CD4-positive, alpha-beta T cell (primary cell): ENCODE measurements around the gene HMCN2. TPM values are rescaled to one million over a fixed set of nuclear protein-coding genes. Genes with fewer than 3 reads are reported as not detected.

Source experiments
- ATAC-seq: fragments of 200-7000 bp; cut with Tn5 transposase; one replicate; pipeline ENCODE4 v1.10.0; 2022; ENCODE audit warnings: mild to moderate bottlenecking; ENCODE audit not compliant: poor library complexity
- CTCF ChIA-PET: fragments of 350-600 bp; sonication (Branson Sonifier 250); formaldehyde crosslinking; loops from one replicate; lab custom pipeline; 2021; ENCODE audit warnings: antibody characterized with exemption, inconsistent platforms; lab: Charles Lee
- POLR2A ChIA-PET: fragments of 350-600 bp; sonication (Branson Sonifier 250); formaldehyde crosslinking; loops from one replicate; lab custom pipeline; 2021; ENCODE audit warnings: antibody characterized with exemption, inconsistent platforms; lab: Charles Lee
- DNase-seq, 14 experiments: peaks; one replicate each; pipeline ENCODE4 v3.0.0-alpha.2; 2013 to 2020; ENCODE audit warnings: mixed read lengths in 2 of 14
- H3K27ac ChIP-seq, 2 donors: one replicate each; pipeline versions ENCODE4 v1.5.1 to v1.7.0; 2013; ENCODE audit warnings: low read length in 2 of 2, low read depth in 1 of 2, mild to moderate bottlenecking in 1 of 2
- H3K27me3 ChIP-seq, 2 experiments: 1 replicate in 1 of 2; 2 replicates in 1 of 2; pipeline versions ENCODE4 v1.6.1 to v1.7.0; 2013; ENCODE audit warnings: low read length in 2 of 2, control low read depth in 1 of 2, mild to moderate bottlenecking in 1 of 2, moderate library complexity in 1 of 2; ENCODE audit not compliant: insufficient read depth in 2 of 2, control insufficient read depth in 1 of 2
- H3K36me3 ChIP-seq: one replicate; pipeline ENCODE4 v1.6.1; 2013; ENCODE audit warnings: low read length, control low read depth; ENCODE audit not compliant: insufficient read depth
- H3K4me1 ChIP-seq: one replicate; pipeline ENCODE4 v1.6.1; 2013; ENCODE audit warnings: low read length, control low read depth; ENCODE audit not compliant: insufficient read depth
- H3K4me3 ChIP-seq: one replicate; pipeline ENCODE4 v1.5.1; 2013; ENCODE audit warnings: mild to moderate bottlenecking, low read length, moderate library complexity
- H3K9me3 ChIP-seq, 2 experiments: 1 replicate in 1 of 2; 2 replicates in 1 of 2; pipeline versions ENCODE4 v1.6.1 to v1.7.0; 2013; ENCODE audit warnings: low read length in 2 of 2, mild to moderate bottlenecking in 2 of 2, control low read depth in 1 of 2, moderate library complexity in 1 of 2; ENCODE audit not compliant: control insufficient read depth in 1 of 2, insufficient read depth in 1 of 2
- H3K27ac Mint-ChIP-seq: one replicate; pipeline ENCODE4 v1.8.0; 2020; ENCODE audit warnings: mixed read lengths
- H3K27me3 Mint-ChIP-seq: one replicate; pipeline ENCODE4 v1.8.0; 2021; ENCODE audit warnings: mixed read lengths
- H3K36me3 Mint-ChIP-seq: one replicate; pipeline ENCODE4 v1.8.0; 2021; ENCODE audit warnings: low read depth, mixed read lengths
- H3K4me1 Mint-ChIP-seq: one replicate; pipeline ENCODE4 v1.8.0; 2021; ENCODE audit warnings: low read depth, mixed read lengths
- H3K4me3 Mint-ChIP-seq: one replicate; pipeline ENCODE4 v1.8.0; 2020; ENCODE audit warnings: mild to moderate bottlenecking, mixed read lengths
- H3K9me3 Mint-ChIP-seq: one replicate; pipeline ENCODE4 v1.8.0; 2020; ENCODE audit warnings: mixed read lengths
- CTCF ChIP-seq: fragments of 200-600 bp; IDR thresholded peaks from one replicate; pipeline ENCODE4 v1.8.0; 2022; ENCODE audit warnings: antibody characterized with exemption, mild to moderate bottlenecking
- intact Hi-C, 2 experiments: fragments of 100-400 bp; cut with DNase I in 1 of 2; cut with micrococcal nuclease in 1 of 2; formaldehyde crosslinking; loops; one replicate each; pipeline versions ENCODE4 v1.15.1 to v1.9.0; 2023 to 2025; cut with DNase I, micrococcal nuclease
- total RNA-seq, 174 experiments: library from RNA in 2 of 174; stranded (reverse) in 2 of 174; gene quantifications; one replicate each; pipeline ENCODE4 v1.2.3 and lab custom pipeline; 2021 to 2026

HMCN2 gene
- total RNA-seq, 2 experiments from 2014 or later = not detected

GRCh38 chr9:130245474-130245873, 20.1 kb upstream of the HMCN2 start:
- no peak for TF ChIP-seq CTCF
- H3K4me1 Mint-ChIP-seq = peaks cover 16% of the 10 kb centered on the region
- H3K9me3 Mint-ChIP-seq = no peaks in the 10 kb centered on the region
- H3K9me3 ChIP-seq = no peaks in the 10 kb centered on the region
- no peaks in the 10 kb centered on the region for H3K36me3 ChIP-seq
- no peak overlapping the region for H3K4me3 ChIP-seq
- no peaks in the 10 kb centered on the region for H3K27me3 Mint-ChIP-seq
- ATAC-seq (no peak), DNase-seq (no peak)
- H3K27ac Mint-ChIP-seq = no peak overlapping the region
- ChIA-PET CTCF (interaction anchor here (1.6 kb wide), 1 partner anchor 9 kb away, joined by 6 read pairs; no protein-coding TSS in a partner anchor), POLR2A (no interaction called here)
- H3K27ac ChIP-seq = no peak overlapping the region
- H3K4me1 ChIP-seq = peaks cover 20% of the 10 kb centered on the region
- intact Hi-C loops = no loop called here
- no peaks in the 10 kb centered on the region for H3K36me3 Mint-ChIP-seq
- no peaks in the 10 kb centered on the region for H3K27me3 ChIP-seq
- no peak overlapping the region for H3K4me3 Mint-ChIP-seq

DNA sequence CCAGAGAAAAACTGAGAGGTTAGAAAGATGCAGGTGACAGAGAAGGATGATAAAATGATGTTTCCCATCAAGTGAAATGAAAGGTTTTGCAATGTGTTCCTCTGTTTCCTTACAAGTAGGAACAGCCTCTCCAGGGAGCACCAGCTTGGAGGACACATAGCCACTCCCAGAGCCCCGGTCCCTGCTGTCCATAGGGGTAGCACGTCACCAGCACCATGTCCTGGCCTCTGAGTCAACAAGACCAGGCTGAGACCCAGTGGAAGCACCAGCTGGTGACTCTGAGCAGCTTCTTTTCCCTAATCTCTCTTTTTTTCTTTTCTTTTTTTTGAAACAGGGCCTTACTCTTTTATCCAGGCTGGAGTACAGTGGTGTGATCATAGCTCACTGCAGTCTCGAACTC, 19.4 kb upstream of the HMCN2 start:
- no peaks in the 10 kb centered on the region for H3K9me3 Mint-ChIP-seq
- Histone ChIP-seq H3K27me3 (peaks cover 0 to 3% of the 10 kb centered on the region in 2 experiments), H3K4me1 (peaks cover 14% of the 10 kb centered on the region), H3K4me3 (no peak overlapping the region), H3K9me3 (no peaks in the 10 kb centered on the region), H3K27ac (no peak overlapping the region), H3K36me3 (no peaks in the 10 kb centered on the region)
- no peaks in the 10 kb centered on the region for H3K36me3 Mint-ChIP-seq
- intact Hi-C loops = no loop called here
- ATAC-seq (no peak), DNase-seq (no peak)
- H3K4me1 Mint-ChIP-seq = peaks cover 9% of the 10 kb centered on the region
- no peak for TF ChIP-seq CTCF
- H3K4me3 Mint-ChIP-seq = no peak overlapping the region
- CTCF ChIA-PET = interaction anchor here (0.7 to 1.6 kb wide), 2 partner anchors 10 to 139 kb away, joined by 3 to 6 read pairs; no protein-coding TSS in a partner anchor
- POLR2A ChIA-PET = no interaction called here
- no peak overlapping the region for H3K27ac Mint-ChIP-seq
- H3K27me3 Mint-ChIP-seq = no peaks in the 10 kb centered on the region

- Mint-ChIP-seq H3K9me3 (no peaks in the 10 kb centered on the region), H3K4me1 (no peaks in the 10 kb centered on the region), H3K27me3 (peaks cover 21% of the 10 kb centered on the region), H3K4me3 (no peak overlapping the region), H3K27ac (no peak overlapping the region), H3K36me3 (no peaks in the 10 kb centered on the region)
- Histone ChIP-seq H3K4me1 (no peaks in the 10 kb centered on the region), H3K4me3 (no peak overlapping the region), H3K9me3 (no peaks in the 10 kb centered on the region), H3K27me3 (peaks cover 4 to 10% of the 10 kb centered on the region in 2 experiments), H3K27ac (no peak overlapping the region), H3K36me3 (no peaks in the 10 kb centered on the region)
- TF ChIP-seq CTCF = no peak
- DNase-seq = no peak
- intact Hi-C loops = no loop called here
- ATAC-seq = no peak
- POLR2A ChIA-PET = no interaction called here
- CTCF ChIA-PET = no interaction called here
Observed at GRCh38 chr9:130254747-130255630, 10.6 kb upstream of the HMCN2 start.
